Measurements from ENCODE around the gene LRRC8A. TPM values are rescaled to one million over a fixed set of nuclear protein-coding genes. Genes with fewer than 3 reads are reported as not detected.
"Not testable (repeated sequence)": the region's sequence is repeated elsewhere in the genome, so short reads cannot be mapped to it uniquely, and the experiment has no call there.

The LRRC8A gene
- 21.7 and 22.2 TPM in 2 replicates for total RNA-seq (2014; rRNA removed; shearing (Covaris generic))
- 9.3 and 11.7 TPM in 2 replicates for polyA plus RNA-seq (2014; cell fraction: nucleus; rRNA removed)

DNA sequence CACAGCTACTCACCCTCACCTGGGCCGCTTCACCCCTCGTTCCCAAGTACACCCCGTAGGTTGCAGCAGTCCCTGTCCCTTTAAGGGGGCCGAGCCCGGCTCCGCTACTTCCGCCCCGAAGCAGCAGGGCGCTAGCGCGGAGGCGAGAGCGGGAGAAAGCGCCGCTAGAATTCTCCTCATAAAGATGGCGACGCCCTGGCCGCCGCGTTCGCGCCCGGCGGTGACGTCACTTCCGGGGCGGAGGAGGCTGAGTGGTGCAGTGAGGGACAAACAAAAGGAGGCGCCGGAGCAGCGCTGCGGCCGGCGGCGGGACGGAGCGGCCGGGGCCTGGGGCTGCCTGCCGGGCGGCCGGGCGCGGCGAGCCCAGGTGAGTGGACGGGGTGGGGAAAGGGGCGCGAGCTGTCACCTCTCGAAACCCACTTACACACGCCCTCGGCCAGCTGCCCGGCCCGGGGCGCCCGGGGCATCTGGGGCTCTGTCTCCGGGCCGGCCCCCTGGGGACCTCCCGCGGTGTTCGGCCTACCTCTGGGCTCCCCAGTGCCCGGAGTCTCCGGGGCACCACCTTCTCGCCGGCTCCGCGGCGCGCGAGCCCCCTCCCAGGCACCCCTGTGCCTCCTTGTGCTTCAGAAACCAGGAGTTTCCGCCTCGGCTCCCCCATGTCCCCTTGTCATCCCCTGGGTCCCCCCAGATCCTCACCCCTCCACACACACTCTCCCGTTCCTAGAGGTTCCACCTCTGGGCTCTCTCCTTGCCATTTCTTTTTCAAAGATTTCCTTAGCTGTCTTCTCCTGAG, at the start of gene LRRC8A, which contains the start of gene KYAT1:
Gene LRRC8A (plus strand): TSS at position 250 of the 793 bp plus-strand sequence. CDS start 25,032 bp downstream, outside the sequence.
Gene KYAT1 (minus strand): TSS at position 67 of the 793 bp plus-strand sequence. CDS start 36,545 bp downstream, outside the sequence.
- DNase-seq (ENCODE audit: extremely low read depth, low read depth), result peak; percentile 94

DNA sequence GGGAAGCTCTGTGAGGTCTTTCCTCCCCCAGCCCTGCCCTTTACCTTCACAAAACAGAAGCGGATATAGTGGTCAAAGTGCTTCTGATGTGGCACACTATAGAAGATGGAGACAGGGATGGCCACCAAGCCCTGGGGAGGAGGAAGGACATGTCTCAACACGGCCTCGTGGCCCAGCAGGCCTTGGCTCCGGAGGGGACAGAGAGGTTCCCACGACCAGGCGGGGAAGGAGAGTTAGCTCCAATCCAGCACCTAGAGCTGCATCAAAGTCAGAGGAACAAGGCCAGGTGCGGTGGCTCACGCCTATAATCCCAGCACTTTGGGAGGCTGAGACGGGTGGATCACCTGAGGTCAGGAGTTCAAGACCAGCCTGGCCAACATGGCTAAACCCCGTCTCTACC, 48.2 kb upstream of the LRRC8A start:
- DNase-seq (ENCODE audit: extremely low read depth, low read depth), result no peak

DNA sequence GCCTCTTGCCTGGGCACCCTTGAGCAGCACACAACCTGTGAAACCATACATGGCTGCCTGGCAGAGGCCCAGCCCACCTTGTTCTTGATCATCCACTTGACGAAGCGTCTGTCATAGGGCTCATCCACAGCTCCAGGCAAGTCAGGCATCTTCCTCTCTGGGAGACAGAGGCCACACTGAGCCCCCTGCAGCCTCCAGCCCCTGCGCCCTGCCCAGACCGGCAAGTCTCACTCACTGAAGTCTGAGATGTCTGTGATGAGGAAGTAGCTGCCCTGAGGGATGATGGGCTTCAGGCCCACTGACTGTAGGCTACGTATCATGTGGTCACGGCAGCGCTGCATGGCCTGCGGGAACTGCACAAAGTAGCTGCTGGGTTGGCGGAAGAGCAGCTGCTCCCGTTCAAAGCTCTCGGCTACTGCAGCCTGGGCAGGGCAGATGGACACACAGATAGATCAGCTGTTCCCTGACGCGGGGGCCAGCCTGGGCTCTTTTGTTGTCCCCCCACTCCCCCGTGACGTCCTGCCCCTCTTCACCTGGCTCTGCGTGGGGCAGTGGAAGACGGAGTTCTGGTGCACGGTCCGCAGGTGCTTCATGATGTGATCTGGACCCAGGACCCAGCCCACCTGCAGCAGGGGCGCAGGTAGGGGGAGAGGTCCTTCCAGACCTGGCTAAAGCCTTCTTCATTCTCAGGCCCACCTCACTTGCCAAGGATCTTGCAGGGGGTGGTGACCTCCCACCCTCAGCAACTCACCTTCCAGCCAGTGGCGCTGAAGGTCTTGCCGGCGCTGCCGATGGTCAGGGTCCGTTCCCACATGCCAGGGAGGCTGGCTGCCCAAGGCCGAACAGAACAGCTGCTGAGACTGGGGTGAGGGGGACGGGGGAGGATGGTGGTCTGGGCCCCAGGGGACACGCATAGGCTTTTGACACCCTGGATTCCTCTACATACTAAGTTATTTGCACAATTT, 46.4 kb upstream of the LRRC8A start:
- DNase-seq (ENCODE audit: extremely low read depth, low read depth), result no peak

DNA sequence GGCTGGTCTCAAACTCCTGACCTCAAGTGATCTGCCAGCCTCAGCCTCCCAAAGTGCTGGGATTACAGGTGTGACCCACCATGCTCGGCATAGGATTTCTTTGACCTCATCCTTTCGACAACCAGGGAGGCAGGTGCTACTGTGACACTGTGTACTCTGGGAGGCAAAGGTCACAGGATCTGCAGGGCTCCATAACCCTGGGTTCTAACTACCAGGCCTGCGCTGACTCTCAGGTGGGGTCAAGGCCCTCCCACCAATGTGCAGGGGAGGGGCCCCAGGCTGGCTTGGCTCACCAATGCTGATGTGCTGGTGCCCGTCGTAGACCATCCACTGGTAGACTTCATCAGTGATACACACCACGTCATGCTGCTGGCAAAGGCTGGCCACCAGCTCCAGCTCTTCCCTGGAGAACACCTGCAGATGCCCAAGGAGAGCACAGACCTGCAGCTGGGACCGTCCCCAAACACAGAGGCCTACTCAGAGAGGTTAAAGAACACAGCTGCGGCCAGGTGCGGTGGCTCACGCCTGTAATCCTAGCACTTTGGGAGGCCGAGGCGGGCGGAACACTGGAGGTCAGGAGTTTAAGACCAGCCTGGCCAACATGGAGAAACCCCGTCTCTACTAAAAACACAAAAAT, 45.3 kb upstream of the LRRC8A start:
- DNase-seq (ENCODE audit: extremely low read depth, low read depth), result no peak

DNA sequence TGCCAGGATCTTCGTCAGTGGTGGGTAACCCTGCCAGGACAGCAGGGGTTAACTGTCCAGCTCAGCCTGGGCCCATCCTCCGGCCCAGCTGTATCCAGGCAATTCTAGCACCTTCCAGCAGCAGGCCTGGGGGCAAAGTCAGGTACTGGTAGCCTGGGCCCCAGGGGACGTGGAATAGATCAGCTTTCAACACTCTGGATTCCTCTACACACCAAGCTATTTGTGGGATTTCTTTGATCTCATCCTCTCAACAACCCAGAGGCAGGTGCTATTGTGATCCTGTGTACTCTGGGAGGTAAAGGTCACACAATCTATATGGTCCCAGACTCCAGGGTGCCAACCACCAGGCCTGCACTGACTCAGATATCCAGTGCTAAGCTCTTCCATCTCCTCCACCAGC, 43.6 kb upstream of the LRRC8A start:
- no peak for DNase-seq (ENCODE audit: extremely low read depth, low read depth)

DNA sequence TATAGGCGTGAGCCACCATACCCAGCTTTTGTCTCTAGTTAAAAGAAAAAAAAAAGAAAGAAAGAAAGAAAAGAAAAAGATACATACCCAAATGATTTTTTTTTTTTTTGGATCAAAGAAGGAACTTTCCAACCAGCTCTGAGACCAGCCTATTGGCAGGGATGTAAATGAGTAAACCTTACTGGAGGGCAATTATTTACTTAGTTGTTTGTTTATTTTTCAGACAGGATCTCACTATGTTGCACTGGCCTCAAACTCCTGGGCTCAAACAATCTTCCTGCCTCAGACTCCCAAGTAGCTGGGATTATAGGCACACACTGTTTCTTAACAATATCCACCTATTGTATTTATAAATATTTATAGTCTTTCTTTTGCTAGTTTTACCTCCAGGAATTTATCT, 41.4 kb upstream of the LRRC8A start:
- no peak for DNase-seq (ENCODE audit: extremely low read depth, low read depth)

DNA sequence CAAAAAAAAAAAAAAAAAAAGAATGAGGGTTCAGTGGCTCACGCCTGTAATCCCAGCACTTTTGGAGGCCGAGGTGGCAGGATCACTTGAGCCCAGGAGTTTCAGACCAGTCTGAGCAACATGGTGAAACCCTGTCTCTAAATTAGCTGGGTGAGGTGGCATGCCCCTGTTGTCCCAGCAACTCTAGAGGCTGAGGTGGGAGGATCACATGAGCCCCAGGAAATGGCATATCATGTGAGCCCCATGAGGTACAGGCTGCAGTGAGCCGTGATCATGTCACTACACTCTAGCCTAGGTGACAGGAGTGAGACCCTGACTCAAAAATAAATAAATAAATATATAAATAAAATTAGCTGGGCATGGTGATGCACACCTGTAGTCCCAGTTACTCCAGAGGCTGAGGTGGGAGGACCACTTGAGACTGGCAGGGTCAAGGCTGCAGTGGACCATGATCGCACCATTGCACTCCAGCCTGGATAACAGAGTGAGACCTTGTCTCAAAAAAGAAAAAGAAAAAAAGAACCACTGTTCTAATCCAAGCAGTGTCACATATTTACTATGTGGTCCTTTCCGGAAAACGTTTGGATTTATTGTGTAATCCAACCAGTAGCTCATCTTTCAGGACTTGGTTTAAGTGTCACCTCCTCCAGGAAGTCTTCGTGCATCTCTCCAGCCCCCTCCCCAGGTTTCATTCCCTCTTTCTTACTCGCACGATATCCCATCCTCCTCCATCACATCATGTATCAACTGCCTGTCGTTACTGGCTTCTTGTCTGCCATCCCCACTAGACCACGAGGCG, 40.0 kb upstream of the LRRC8A start:
- DNase-seq (ENCODE audit: extremely low read depth, low read depth), result no peak

DNA sequence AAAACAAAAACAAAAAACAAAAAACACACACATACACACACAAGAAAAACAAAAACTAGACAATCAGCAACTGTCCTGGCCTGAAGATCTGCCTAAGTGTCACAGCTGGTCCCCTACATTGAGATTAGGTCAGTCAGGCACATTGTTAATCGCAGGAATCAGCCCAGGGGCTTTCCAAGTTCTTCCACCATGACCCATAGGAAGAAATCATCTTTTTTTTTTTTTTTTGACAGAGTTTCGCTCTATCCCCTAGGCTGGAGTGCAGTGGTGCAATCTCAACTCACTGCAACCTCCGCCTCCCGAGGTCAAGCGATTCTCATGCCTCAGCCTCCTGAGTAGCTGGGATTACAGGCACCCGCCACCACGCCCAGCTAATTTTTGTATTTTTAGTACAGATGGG, 38.8 kb upstream of the LRRC8A start:
- DNase-seq (ENCODE audit: extremely low read depth, low read depth), result not testable (repeated sequence)

DNA sequence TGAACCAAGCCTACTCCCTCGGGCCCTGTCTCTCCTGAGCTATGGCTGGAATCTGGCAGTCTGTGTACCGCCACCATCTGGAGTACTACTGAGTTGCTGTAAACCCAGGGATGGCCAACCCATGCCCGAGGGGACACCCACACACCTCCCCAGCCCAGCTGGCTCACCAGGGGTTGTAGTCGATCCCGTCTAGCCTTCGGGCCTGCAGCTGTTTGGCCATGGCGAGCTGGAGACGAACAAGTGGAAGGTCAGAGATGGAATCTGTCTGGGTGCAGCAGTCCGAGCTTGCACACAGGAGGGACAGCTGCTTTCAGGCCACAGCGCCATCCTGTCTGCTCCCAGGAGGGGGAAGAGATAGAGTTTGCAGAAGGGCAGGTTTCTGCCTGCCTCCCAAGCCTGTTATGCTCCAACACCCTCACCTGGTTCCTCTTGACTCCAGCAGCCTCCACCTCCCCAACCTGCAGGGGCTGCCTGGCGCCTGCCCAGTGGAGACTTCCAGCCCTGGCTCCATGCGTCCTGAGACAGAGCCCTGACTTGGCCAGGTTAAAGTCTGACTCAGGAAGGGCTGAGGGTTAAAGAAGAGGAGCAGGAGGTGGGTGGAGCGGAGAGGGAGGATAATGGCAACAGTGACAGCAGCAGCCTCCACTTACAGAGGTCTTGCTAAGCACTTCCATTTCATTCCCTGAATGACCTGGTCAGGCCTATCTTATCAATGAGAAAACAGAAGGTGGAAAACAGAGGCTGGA, 36.6 kb upstream of the LRRC8A start:
- no peak for DNase-seq (ENCODE audit: extremely low read depth, low read depth)

DNA sequence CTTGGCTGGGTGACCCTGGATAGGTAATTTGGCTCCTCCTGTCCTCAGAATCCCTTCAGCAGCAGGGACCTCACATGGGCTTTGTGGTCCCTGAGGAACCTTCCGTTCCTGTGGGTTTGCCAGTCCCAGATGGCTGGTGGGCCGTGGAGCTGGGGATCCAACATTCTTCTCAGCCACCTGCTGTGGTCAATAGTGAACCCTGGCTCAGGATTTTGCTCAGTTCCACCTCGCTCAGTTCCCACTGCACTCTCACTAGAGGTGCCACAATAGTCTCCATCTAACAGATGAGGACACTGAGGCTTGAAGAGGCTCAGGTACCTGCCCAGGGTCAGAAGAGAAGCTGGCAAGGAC, 35.3 kb upstream of the LRRC8A start:
- DNase-seq (ENCODE audit: extremely low read depth, low read depth), result no peak

DNA sequence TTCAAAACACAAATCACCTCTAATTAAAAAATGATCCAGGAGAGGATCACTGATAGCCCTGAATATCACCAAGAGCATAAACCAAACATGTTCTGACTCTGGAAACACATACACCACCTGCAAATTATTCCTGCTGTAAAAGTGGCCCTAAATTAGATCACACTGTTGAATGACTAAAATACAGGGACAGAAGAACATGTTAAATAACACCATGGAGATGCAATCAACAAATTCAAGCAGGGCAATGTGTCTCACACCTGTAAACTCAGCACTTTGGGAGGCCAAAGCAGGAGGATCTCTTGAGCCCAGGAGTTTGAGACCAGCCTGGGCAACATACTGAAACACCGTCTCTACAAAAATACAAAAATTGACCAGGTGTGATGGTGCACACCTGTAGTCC, 34.1 kb upstream of the LRRC8A start:
- no peak for DNase-seq (ENCODE audit: extremely low read depth, low read depth)

DNA sequence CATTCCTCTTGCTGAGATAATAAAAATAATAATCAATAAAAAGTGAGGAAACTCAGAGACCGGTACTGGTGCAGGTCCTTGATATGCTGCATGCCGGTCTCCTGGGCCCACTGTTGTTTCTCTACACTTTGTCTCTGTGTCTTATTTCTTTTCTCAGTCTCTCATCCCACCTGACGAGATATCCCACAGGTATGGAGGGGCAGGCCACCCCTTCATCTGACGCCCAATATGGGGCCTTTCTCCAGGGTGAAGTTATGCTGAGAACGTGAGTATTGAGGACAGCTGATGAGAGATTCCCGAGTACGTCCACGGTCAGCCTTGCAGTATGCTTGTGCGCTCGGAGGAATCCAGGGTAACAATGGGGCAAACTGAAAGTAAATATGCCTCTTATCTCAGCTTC, 30.9 kb upstream of the LRRC8A start:
- not testable (repeated sequence) for DNase-seq (ENCODE audit: extremely low read depth, low read depth)

DNA sequence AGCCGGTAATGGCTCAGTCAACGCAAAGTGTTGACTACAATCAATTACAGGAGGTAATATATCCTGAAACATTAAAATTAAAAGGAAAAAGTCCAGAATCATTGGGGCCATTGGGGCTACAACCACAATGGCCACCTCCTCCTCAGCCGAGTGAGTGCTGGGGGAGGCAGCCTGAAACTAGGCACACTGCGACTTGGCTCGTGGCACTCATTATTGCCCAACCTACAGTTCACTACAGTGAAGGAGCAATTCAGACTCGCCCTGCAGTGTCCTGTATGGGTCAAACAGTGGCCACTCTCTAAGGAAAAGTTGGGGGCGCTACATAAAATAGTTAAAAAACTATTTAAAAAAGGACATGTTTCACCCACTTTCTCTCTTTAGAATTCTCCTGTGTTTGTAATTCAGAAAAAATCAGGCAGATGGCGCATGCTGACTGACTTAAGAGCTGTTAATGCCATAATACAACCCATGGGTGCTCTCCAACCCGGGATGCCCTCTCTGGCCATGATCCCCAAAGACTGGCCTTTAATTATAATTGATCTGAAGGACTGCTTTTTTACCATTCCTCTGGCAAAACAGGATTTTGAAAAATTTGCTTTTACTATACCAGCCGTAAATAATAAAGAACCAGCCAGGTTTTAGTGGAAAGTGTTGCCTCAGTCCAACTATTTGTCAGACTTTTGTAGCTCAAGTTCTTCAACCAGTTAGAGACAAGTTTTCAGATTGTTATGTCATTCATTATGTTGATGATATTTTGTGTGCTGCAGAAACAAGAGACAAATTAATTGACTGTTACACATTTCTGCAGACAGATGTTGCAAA, 29.9 kb upstream of the LRRC8A start:
- DNase-seq (ENCODE audit: extremely low read depth, low read depth), result peak; percentile 41

DNA sequence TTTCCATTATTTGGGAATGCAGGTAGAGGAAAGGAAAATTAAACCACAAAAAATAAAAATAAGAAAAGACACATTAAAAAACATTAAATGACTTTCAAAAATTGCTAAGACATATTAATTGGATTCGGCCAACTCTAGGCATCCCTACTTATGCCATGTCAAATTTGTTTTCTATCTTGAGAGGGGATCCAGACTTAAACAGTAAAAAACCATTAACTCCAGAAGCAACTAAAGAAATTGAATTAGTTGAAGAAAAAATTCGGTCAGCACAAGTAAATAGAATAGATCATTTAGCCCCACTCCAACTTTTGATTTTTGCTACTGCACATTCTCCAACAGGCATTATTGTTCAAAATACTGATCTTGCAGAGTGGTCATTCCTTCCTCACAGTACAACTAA, 29.3 kb upstream of the LRRC8A start:
- not testable (repeated sequence) for DNase-seq (ENCODE audit: extremely low read depth, low read depth)

DNA sequence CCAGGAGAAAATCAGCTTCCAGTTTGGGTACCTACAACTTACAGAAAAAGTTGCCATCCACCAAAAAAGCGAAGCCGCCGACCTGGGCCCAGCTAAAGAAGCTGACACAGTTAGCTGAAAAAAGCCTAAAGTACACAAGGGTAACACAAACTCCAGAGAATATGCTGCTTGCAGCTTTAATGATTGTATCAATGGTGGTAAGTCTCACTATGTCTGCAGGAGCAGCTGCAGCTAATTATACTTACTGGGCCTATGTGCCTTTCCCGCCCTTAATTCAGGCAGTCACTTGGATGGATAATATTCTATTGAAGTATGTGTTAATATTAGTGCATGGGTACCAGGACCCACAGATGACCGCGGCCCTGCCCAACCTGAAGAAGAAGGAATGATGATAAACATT, 27.5 kb upstream of the LRRC8A start:
- not testable (repeated sequence) for DNase-seq (ENCODE audit: extremely low read depth, low read depth)

DNA sequence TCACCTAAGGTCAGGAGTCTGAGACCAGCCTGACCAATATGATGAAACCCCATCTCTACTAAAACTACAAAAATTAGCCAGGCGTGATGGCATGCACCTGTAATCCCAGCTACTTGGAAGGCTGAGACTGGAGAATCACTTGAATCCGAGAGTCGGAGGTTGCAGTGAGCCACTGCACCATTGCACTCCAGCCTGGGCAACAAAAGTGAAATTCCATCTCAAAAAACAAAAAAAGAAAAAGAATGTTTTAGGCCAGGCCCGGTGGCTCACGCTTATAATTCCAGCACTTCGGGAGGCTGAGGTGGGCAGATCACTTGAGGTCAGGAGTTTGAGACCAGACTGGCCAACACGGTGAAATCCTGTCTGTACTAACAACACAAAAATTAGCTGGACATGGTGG, 23.5 kb upstream of the LRRC8A start:
- not testable (repeated sequence) for DNase-seq (ENCODE audit: extremely low read depth, low read depth)

DNA sequence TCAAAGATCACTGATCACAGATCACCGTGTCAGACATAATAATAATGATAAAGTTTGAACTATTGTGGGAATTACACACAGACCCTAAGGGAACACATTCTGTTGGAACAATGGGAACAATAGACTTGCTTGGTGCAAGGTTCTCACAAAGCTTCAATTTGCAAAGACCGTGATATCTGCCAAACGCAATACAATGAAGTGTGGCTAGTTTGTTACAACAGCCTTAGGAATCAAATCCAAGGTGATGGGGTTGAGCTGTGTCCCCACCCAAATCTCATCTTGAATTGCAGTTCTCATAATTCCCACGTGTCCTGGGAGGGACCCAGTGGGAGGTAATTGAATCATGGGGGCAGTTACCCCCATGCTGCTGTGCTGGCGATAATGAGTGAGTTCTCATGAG, 21.0 kb upstream of the LRRC8A start:
- DNase-seq (ENCODE audit: extremely low read depth, low read depth), result no peak

DNA sequence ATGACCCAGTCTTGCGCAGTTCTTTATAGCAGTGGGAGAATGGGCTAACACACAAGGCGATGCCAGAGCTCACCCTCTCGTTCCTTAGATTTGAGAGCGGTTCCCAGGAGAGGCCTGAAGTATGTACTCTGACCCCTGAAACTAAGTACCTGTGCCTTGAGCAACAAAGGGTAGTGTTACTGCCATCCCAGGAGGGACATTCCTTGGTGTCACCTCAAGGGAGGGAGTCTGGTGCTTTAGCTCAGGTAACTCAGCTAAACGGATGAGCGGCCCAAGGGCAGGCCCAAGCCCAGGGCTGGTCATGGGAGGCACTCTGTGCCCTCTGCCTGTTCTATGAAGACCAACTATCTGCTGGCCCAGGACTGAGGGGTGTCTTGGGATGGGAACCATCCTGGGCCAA, 20.4 kb upstream of the LRRC8A start:
- DNase-seq (ENCODE audit: extremely low read depth, low read depth), result no peak

Measured in NCI-H460 (cell line).